IMR-90 (cell line): ENCODE measurements around the gene EPB41L5. TPM values are rescaled to one million over a fixed set of nuclear protein-coding genes. Genes with fewer than 3 reads are reported as not detected.
"Not testable (repeated sequence)": the region's sequence is repeated elsewhere in the genome, so short reads cannot be mapped to it uniquely, and the experiment has no call there.

Experiments
- ATAC-seq: fragments of 200-7000 bp; cut with Tn5 transposase; 2 replicates; pipeline ENCODE4 v1.9.1; 2020; ENCODE audit warnings: low read depth, mild to moderate bottlenecking, moderate library complexity
- BruUV-seq: library from RNA; stranded (reverse); fragments of 400-500 nt; replicated peaks from 2 replicates; lab custom pipeline; 2021; lab: Mats Ljungman, UMichigan
- CTCF ChIA-PET: fragments of 300-600 bp; formaldehyde crosslinking; extraction: SDS; loops from one replicate; lab custom pipeline; 2021; ENCODE audit warnings: antibody characterized with exemption; lab: Yijun Ruan, JAX
- POLR2A ChIA-PET: fragments of 300-600 bp; sonication (Branson Sonifier 250); formaldehyde crosslinking; loops from one replicate; lab custom pipeline; 2022; ENCODE audit warnings: antibody characterized with exemption; ENCODE audit not compliant: unreplicated experiment; lab: Charles Lee
- DNase-seq: peaks from one replicate; pipeline ENCODE4 v3.0.0; 2013
- H2AFZ ChIP-seq: replicated peaks from 2 replicates; pipeline ENCODE3; 2013; ENCODE audit warnings: low read length, mild to moderate bottlenecking; ENCODE audit not compliant: poor library complexity
- H2AK5ac ChIP-seq: 2 replicates; pipeline ENCODE4 v1.6.1; 2013; ENCODE audit warnings: low read depth, low read length, inconsistent platforms
- H2AK9ac ChIP-seq: replicated peaks from 2 replicates; pipeline ENCODE3; 2013; ENCODE audit warnings: mild to moderate bottlenecking, low read depth, low read length, moderate library complexity; ENCODE audit not compliant: poor library complexity
- H2BK120ac ChIP-seq: 2 replicates; pipeline ENCODE4 v1.6.1; 2013; ENCODE audit warnings: low read depth, low read length, inconsistent platforms
- H2BK15ac ChIP-seq: 3 replicates; pipeline ENCODE4 v1.6.1; 2013; ENCODE audit warnings: low read depth, low read length, inconsistent platforms
- H2BK20ac ChIP-seq: 2 replicates; pipeline ENCODE4 v1.6.1; 2013; ENCODE audit warnings: low read depth, mild to moderate bottlenecking, inconsistent platforms, low read length, moderate library complexity
- H2BK5ac ChIP-seq: 2 replicates; pipeline ENCODE4 v1.6.1; 2013; ENCODE audit warnings: mild to moderate bottlenecking, low read depth, low read length, inconsistent platforms; ENCODE audit not compliant: poor library complexity, severe bottlenecking
- H3K14ac ChIP-seq: replicated peaks from 2 replicates; pipeline ENCODE4 v1.6.1; 2013; ENCODE audit warnings: low read depth, low read length, inconsistent platforms
- H3K18ac ChIP-seq: 2 replicates; pipeline ENCODE4 v1.6.1; 2013; ENCODE audit warnings: low read depth, low read length, control low read depth
- H3K23ac ChIP-seq: 2 replicates; pipeline ENCODE4 v1.6.1; 2013; ENCODE audit warnings: low read depth, low read length, inconsistent platforms
- H3K27ac ChIP-seq: 2 replicates; pipeline ENCODE4 v1.5.1; 2013; ENCODE audit warnings: mild to moderate bottlenecking, control low read depth, low read length; ENCODE audit not compliant: insufficient read depth
- H3K27me3 ChIP-seq: 2 replicates; pipeline ENCODE4 v1.6.1; 2013; ENCODE audit warnings: low read length; ENCODE audit not compliant: control insufficient read depth, insufficient read depth
- H3K36me3 ChIP-seq: 2 replicates; pipeline ENCODE4 v1.6.1; 2013; ENCODE audit warnings: low read length, mixed read lengths; ENCODE audit not compliant: control insufficient read depth, insufficient read depth
- H3K4ac ChIP-seq: 2 replicates; pipeline ENCODE4 v1.6.1; 2013; ENCODE audit warnings: low read depth, low read length, inconsistent platforms
- H3K4me1 ChIP-seq: 2 replicates; pipeline ENCODE4 v1.6.1; 2013; ENCODE audit warnings: low read length, mixed read lengths; ENCODE audit not compliant: control insufficient read depth, insufficient read depth
- H3K4me2 ChIP-seq: 2 replicates; pipeline ENCODE4 v1.6.1; 2013; ENCODE audit warnings: low read depth, mild to moderate bottlenecking, control low read depth, low read length, moderate library complexity
- H3K4me3 ChIP-seq: 2 replicates; pipeline ENCODE4 v1.5.1; 2013; ENCODE audit warnings: low read depth, mild to moderate bottlenecking, control low read depth, low read length, moderate library complexity; ENCODE audit not compliant: insufficient read depth
- H3K56ac ChIP-seq: 2 replicates; pipeline ENCODE4 v1.6.1; 2013; ENCODE audit warnings: low read length, inconsistent platforms; ENCODE audit not compliant: insufficient read depth; ENCODE audit errors: extremely low read depth
- H3K79me1 ChIP-seq, 2 experiments: 2 replicates each; pipeline ENCODE4 v1.6.1; 2013; ENCODE audit warnings: low read length in 2 of 2, inconsistent platforms in 1 of 2, low read depth in 1 of 2
- H3K9ac ChIP-seq: 2 replicates; pipeline ENCODE4 v1.6.1; 2013; ENCODE audit warnings: low read depth, low read length, control low read depth
- H3K9me1 ChIP-seq: 2 replicates; pipeline ENCODE4 v1.6.1; 2013; ENCODE audit warnings: low read length, inconsistent platforms; ENCODE audit not compliant: insufficient read depth
- H3K9me3 ChIP-seq: 2 replicates; pipeline ENCODE4 v1.6.1; 2013; ENCODE audit warnings: low read length; ENCODE audit not compliant: control insufficient read depth, insufficient read depth
- H4K20me1 ChIP-seq: 2 replicates; pipeline ENCODE4 v1.6.1; 2013; ENCODE audit warnings: low read length, inconsistent platforms; ENCODE audit not compliant: insufficient read depth
- H4K5ac ChIP-seq: 2 replicates; pipeline ENCODE4 v1.6.1; 2013; ENCODE audit warnings: mild to moderate bottlenecking, low read depth, low read length, control low read depth
- H4K8ac ChIP-seq, 2 experiments: 2 replicates each; pipeline ENCODE4 v1.6.1; 2013; ENCODE audit warnings: low read depth in 2 of 2, low read length in 2 of 2, control low read depth in 1 of 2, inconsistent platforms in 1 of 2
- H4K91ac ChIP-seq: 2 replicates; pipeline ENCODE4 v1.6.1; 2013; ENCODE audit warnings: low read depth, low read length, inconsistent platforms; ENCODE audit not compliant: insufficient read depth
- CEBPB ChIP-seq: IDR thresholded peaks from 2 replicates; pipeline ENCODE4 v1.6.1; 2012; ENCODE audit warnings: low read depth, low read length, improper control_type of control experiment
- RAD21 ChIP-seq: IDR thresholded peaks from 2 replicates; pipeline ENCODE4 v1.6.1; 2012; ENCODE audit warnings: low read length, improper control_type of control experiment
- WGBS, 2 experiments: methylation state at CpG; one replicate each; pipeline versions ENCODE4 v1.1.5 to v1.1.7; 2013; ENCODE audit warnings: missing lambda C conversion rate in 2 of 2; ENCODE audit not compliant: insufficient read length in 1 of 2; ENCODE audit errors: extremely low coverage in 2 of 2; 5-methylcytosine and 5-hydroxymethylcytosine counted together
- dilution Hi-C: fragments of 300-500 bp; cut with HindIII; formaldehyde crosslinking; loops from one replicate; pipeline ENCODE4 v1.14.3; 2018; ENCODE audit warnings: low sequenced_read_pairs; ENCODE audit not compliant: unreplicated experiment
- in situ Hi-C: fragments of 300-500 bp; cut with MboI; formaldehyde crosslinking; loops from 3 replicates; pipeline ENCODE4 v1.14.3; 2019; ENCODE audit warnings: low sequenced_read_pairs, inconsistent platforms, mixed read lengths
- intact Hi-C: fragments of 100-400 bp; cut with micrococcal nuclease; formaldehyde crosslinking; loops from 2 replicates; pipeline ENCODE4 v1.10.0; 2022
- polyA plus RNA-seq, 3 experiments: library from polyadenylated mRNA; depleted of rRNA; stranded (reverse); fragments of >200 nt; gene quantifications; 2 replicates each; pipeline ENCODE4 v1.2.3, GENCODE V29; 2012; ENCODE audit warnings: low replicate concordance in 1 of 3
- total RNA-seq: library from RNA; depleted of rRNA; stranded (reverse); fragments of >200 nt; gene quantifications from 2 replicates; pipeline ENCODE4 v1.2.3, GENCODE V29; 2012

The EPB41L5 gene
- total and polyA plus RNA-seq, 2 of the 4 experiments (the other 2 are of a cell fraction) = 5.1 to 10.6 TPM

- Histone ChIP-seq H3K23ac (no peak overlapping the region), H3K79me1 (no peaks in the 10 kb centered on the region), H3K36me3 (peaks cover 8% of the 10 kb centered on the region; the same call in 1 of the 2 replicates), H2BK5ac (no peak overlapping the region), H3K27ac (no peak overlapping the region), H3K18ac (no peak overlapping the region), H4K20me1 (no peaks in the 10 kb centered on the region), H3K4me1 (no peaks in the 10 kb centered on the region), H3K9me1 (no peaks in the 10 kb centered on the region), H2AK5ac (no peak overlapping the region), H4K8ac (no peak overlapping the region), H3K4me3 (no peak overlapping the region), H2AFZ (no peak overlapping the region), H4K5ac (no peak overlapping the region), H3K4me2 (no peak overlapping the region), H4K91ac (no peak overlapping the region), H2BK20ac (no peak overlapping the region), H3K9me3 (peaks cover 11% of the 10 kb centered on the region; the same call in 1 of the 2 replicates), H3K27me3 (no peaks in the 10 kb centered on the region), H3K4ac (no peak overlapping the region), H3K14ac (no peak overlapping the region), H3K9ac (no peak overlapping the region), H2BK15ac (no peak overlapping the region), H2AK9ac (no peak overlapping the region), H3K56ac (no peak overlapping the region), H2BK120ac (no peak overlapping the region)
- POLR2A ChIA-PET = no interaction called here
- in situ Hi-C loops (no loop called here), dilution Hi-C loops (no loop called here), intact Hi-C loops (no loop called here)
- ATAC-seq (no peak), DNase-seq (no peak)
- CTCF ChIA-PET = no interaction called here
- BruUV-seq = no TSS peak
- whole genome bisulfite sequencing, 2 experiments = no CpG with 5 or more reads among the region's 3 CpGs
- no peak for TF ChIP-seq RAD21
- no peak for TF ChIP-seq CEBPB
Measured at GRCh38 chr2:120155308-120155707, 142.4 kb downstream of the EPB41L5 start.

DNA sequence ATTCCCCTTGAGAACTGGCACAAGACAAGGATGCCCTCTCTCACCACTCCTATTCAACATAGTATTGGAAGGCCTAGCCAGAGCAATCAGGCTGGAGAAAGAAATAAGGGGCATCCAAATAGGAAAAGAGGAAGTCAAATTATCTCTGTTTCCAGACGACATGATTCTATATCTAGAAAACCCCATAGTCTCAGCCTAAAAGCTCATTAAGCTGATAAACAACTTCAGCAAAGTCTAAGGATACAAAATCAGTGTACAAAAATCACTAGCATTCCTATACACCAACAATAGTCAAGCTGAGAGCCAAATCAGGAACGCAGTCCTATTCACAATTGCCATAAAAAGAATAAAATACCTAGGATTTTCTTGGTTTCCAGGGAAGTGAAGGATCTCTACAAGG lies 145.8 kb downstream of the EPB41L5 start:
- CTCF ChIA-PET, ATAC-seq, dilution Hi-C loops: not testable (repeated sequence)

More for the DNA sequence above, 145.8 kb downstream of the EPB41L5 start:
- H2AK5ac ChIP-seq, H2AFZ ChIP-seq, H3K4me2 ChIP-seq, in situ Hi-C loops, H3K27me3 ChIP-seq, H4K8ac ChIP-seq, H3K18ac ChIP-seq, H3K9me3 ChIP-seq, H3K56ac ChIP-seq, POLR2A ChIA-PET, DNase-seq, H3K23ac ChIP-seq, BruUV-seq, H2AK9ac ChIP-seq, H3K9ac ChIP-seq, H3K4me1 ChIP-seq, H3K27ac ChIP-seq, H3K4ac ChIP-seq, H3K36me3 ChIP-seq, H4K5ac ChIP-seq, H3K14ac ChIP-seq, H2BK120ac ChIP-seq, H3K4me3 ChIP-seq, H4K91ac ChIP-seq, H3K79me1 ChIP-seq, H2BK5ac ChIP-seq, intact Hi-C loops, H2BK15ac ChIP-seq, H3K9me1 ChIP-seq, H4K20me1 ChIP-seq, H2BK20ac ChIP-seq: not testable (repeated sequence)
- no CpG with 5 or more reads among the region's 2 CpGs for WGBS, 2 experiments
